Activated T-helper 1 cell treated with anti-CD3 and anti-CD28 coated beads, Interleukin-12 subunit alpha, Interleukin-12 subunit beta, Interleukin-2, Interleukin-4 antibody, amounts not matched to agents 30 ng/mL and 10 ng/mL and 1 ng/mL, durations not matched to agents 14 hours and 24 hours and 36 hours (primary cell): Measurements from ENCODE around the gene LSM7. TPM values are rescaled to one million over a fixed set of nuclear protein-coding genes. Genes with fewer than 3 reads are reported as not detected.

Experiments used
- DNase-seq: peaks from one replicate; pipeline ENCODE4 v3.0.0; 2021; ENCODE audit warnings: low spot score
- H3K27ac Mint-ChIP-seq: one replicate; pipeline ENCODE4 v1.8.0; 2021; ENCODE audit warnings: mild to moderate bottlenecking, mixed read lengths
- H3K27me3 Mint-ChIP-seq: one replicate; pipeline ENCODE4 v1.8.0; 2022; ENCODE audit warnings: mild to moderate bottlenecking, moderate library complexity, mixed read lengths; ENCODE audit not compliant: insufficient read depth
- H3K36me3 Mint-ChIP-seq: one replicate; pipeline ENCODE4 v1.8.0; 2021; ENCODE audit warnings: low read depth, mixed read lengths
- H3K4me1 Mint-ChIP-seq: one replicate; pipeline ENCODE4 v1.8.0; 2021; ENCODE audit warnings: low read depth, mixed read lengths
- H3K4me3 Mint-ChIP-seq: one replicate; pipeline ENCODE4 v1.8.0; 2021; ENCODE audit warnings: mild to moderate bottlenecking, moderate library complexity, mixed read lengths
- H3K9me3 Mint-ChIP-seq: one replicate; pipeline ENCODE4 v1.8.0; 2021; ENCODE audit warnings: mixed read lengths
- intact Hi-C: fragments of 100-400 bp; cut with micrococcal nuclease; formaldehyde crosslinking; loops from one replicate; pipeline ENCODE4 v1.15.1; 2024
- total RNA-seq: library from RNA; stranded (reverse); gene quantifications from 2 replicates; pipeline ENCODE4 v1.2.3, GENCODE V29; 2022

The LSM7 gene
- total RNA-seq, result 180 and 193 TPM in 2 replicates

- H3K4me3 Mint-ChIP-seq, result peak within 1 kb of the TSS; percentile 100
- no peaks in the 10 kb centered on the region for H3K9me3 Mint-ChIP-seq
- H3K4me1 Mint-ChIP-seq, result peaks cover 63% of the 10 kb centered on the region
- H3K27ac Mint-ChIP-seq, result peak within 1 kb of the TSS; percentile 100
- H3K27me3 Mint-ChIP-seq, result no peaks in the 10 kb centered on the region
- peaks cover 22% of the 10 kb centered on the region for H3K36me3 Mint-ChIP-seq
- peak; percentile 91 for DNase-seq
- intact Hi-C loops, result loop anchor here (1.0 to 2.0 kb wide), 3 partner anchors 60 to 178 kb away; partner anchors contain the start of genes AP3D1 and TIMM13
These were observed at the start of gene LSM7, which contains the start of gene SPPL2B for GRCh38 chr19:2328401-2329148. TSS of gene LSM7 (minus strand) at chr19:2328586. CDS start at chr19:2328566, 20 bp downstream. TSS of gene SPPL2B (plus strand) at chr19:2328684. CDS start at chr19:2328710, 26 bp downstream.

- intact Hi-C loops, result no loop called here
- H3K27ac Mint-ChIP-seq, result no peak overlapping the region
- H3K4me3 Mint-ChIP-seq, result no peak overlapping the region
- H3K27me3 Mint-ChIP-seq, result no peaks in the 10 kb centered on the region
- H3K9me3 Mint-ChIP-seq, result peaks cover 30% of the 10 kb centered on the region
- peaks cover 6% of the 10 kb centered on the region for H3K36me3 Mint-ChIP-seq
- no peaks in the 10 kb centered on the region for H3K4me1 Mint-ChIP-seq
- DNase-seq, result no peak
These were observed 48.6 kb upstream of the LSM7 start for GRCh38 chr19:2376784-2377519.

- intact Hi-C loops, result no loop called here
- no peak for DNase-seq
- Mint-ChIP-seq H3K27ac (no peak overlapping the region), H3K4me1 (no peaks in the 10 kb centered on the region), H3K4me3 (no peak overlapping the region), H3K36me3 (peaks cover 6% of the 10 kb centered on the region), H3K27me3 (no peaks in the 10 kb centered on the region), H3K9me3 (peaks cover 26% of the 10 kb centered on the region)
These were observed 47.2 kb upstream of the LSM7 start for GRCh38 chr19:2375353-2376121.

- Mint-ChIP-seq H3K27ac (no peak overlapping the region), H3K36me3 (peaks cover 6% of the 10 kb centered on the region), H3K4me1 (no peaks in the 10 kb centered on the region), H3K27me3 (no peaks in the 10 kb centered on the region), H3K9me3 (peaks cover 25% of the 10 kb centered on the region), H3K4me3 (no peak overlapping the region)
- intact Hi-C loops, result no loop called here
- no peak for DNase-seq
These were observed 46.4 kb upstream of the LSM7 start for GRCh38 chr19:2374808-2375207.

GRCh38 chr19:2372076-2372612, 43.8 kb upstream of the LSM7 start:
- H3K4me1 Mint-ChIP-seq, result no peaks in the 10 kb centered on the region

GRCh38 chr19:2371656-2372055, 43.3 kb upstream of the LSM7 start:
- intact Hi-C loops, result no loop called here
- peaks cover 4% of the 10 kb centered on the region for H3K27me3 Mint-ChIP-seq
- H3K9me3 Mint-ChIP-seq, result peaks cover 18% of the 10 kb centered on the region
- H3K4me3 Mint-ChIP-seq, result no peak overlapping the region
- H3K36me3 Mint-ChIP-seq, result no peaks in the 10 kb centered on the region
- H3K27ac Mint-ChIP-seq, result no peak overlapping the region
- no peak for DNase-seq
- no peaks in the 10 kb centered on the region for H3K4me1 Mint-ChIP-seq

More at GRCh38 chr19:2372076-2372612, 43.8 kb upstream of the LSM7 start:
- DNase-seq, result no peak
- H3K27ac Mint-ChIP-seq, result no peak overlapping the region
- H3K27me3 Mint-ChIP-seq, result peaks cover 4% of the 10 kb centered on the region
- intact Hi-C loops, result no loop called here
- H3K9me3 Mint-ChIP-seq, result peaks cover 18% of the 10 kb centered on the region
- no peaks in the 10 kb centered on the region for H3K36me3 Mint-ChIP-seq
- H3K4me3 Mint-ChIP-seq, result no peak overlapping the region

- H3K27me3 Mint-ChIP-seq, result peaks cover 10% of the 10 kb centered on the region
- no peak overlapping the region for H3K27ac Mint-ChIP-seq
- DNase-seq, result no peak
- no peaks in the 10 kb centered on the region for H3K36me3 Mint-ChIP-seq
- peaks cover 5% of the 10 kb centered on the region for H3K9me3 Mint-ChIP-seq
- no peaks in the 10 kb centered on the region for H3K4me1 Mint-ChIP-seq
- intact Hi-C loops, result no loop called here
- no peak overlapping the region for H3K4me3 Mint-ChIP-seq
These were observed 37.0 kb upstream of the LSM7 start for GRCh38 chr19:2365201-2365970.

- peaks cover 5% of the 10 kb centered on the region for H3K9me3 Mint-ChIP-seq
- no peak overlapping the region for H3K4me3 Mint-ChIP-seq
- DNase-seq, result no peak
- H3K27ac Mint-ChIP-seq, result no peak overlapping the region
- intact Hi-C loops, result no loop called here
- H3K27me3 Mint-ChIP-seq, result peaks cover 14% of the 10 kb centered on the region
- no peaks in the 10 kb centered on the region for H3K4me1 Mint-ChIP-seq
- no peaks in the 10 kb centered on the region for H3K36me3 Mint-ChIP-seq
These were observed 35.0 kb upstream of the LSM7 start for GRCh38 chr19:2363419-2363818.

- Mint-ChIP-seq H3K27ac (no peak overlapping the region), H3K4me3 (no peak overlapping the region), H3K9me3 (peaks cover under 1% of the 10 kb centered on the region), H3K27me3 (peaks cover 10% of the 10 kb centered on the region), H3K36me3 (no peaks in the 10 kb centered on the region), H3K4me1 (no peaks in the 10 kb centered on the region)
- DNase-seq, result no peak
- intact Hi-C loops, result no loop called here
These were observed 34.5 kb upstream of the LSM7 start for GRCh38 chr19:2362970-2363300.

GRCh38 chr19:2362046-2362969, 33.9 kb upstream of the LSM7 start:
- Mint-ChIP-seq H3K9me3 (no peaks in the 10 kb centered on the region), H3K4me1 (no peaks in the 10 kb centered on the region), H3K27me3 (peaks cover 10% of the 10 kb centered on the region), H3K27ac (no peak overlapping the region), H3K36me3 (no peaks in the 10 kb centered on the region), H3K4me3 (no peak overlapping the region)
- intact Hi-C loops, result no loop called here
- no peak for DNase-seq

GRCh38 chr19:2361246-2362045, 33.1 kb upstream of the LSM7 start:
- no peak for DNase-seq
- H3K9me3 Mint-ChIP-seq, result no peaks in the 10 kb centered on the region
- H3K27ac Mint-ChIP-seq, result no peak overlapping the region
- H3K4me1 Mint-ChIP-seq, result no peaks in the 10 kb centered on the region
- H3K36me3 Mint-ChIP-seq, result no peaks in the 10 kb centered on the region
- no peak overlapping the region for H3K4me3 Mint-ChIP-seq
- intact Hi-C loops, result no loop called here
- peaks cover 10% of the 10 kb centered on the region for H3K27me3 Mint-ChIP-seq
